Retinal pigment epithelial cell (primary cell): ENCODE measurements around the gene MACROD1.
"Not testable (repeated sequence)": the region's sequence is repeated elsewhere in the genome, so short reads cannot be mapped to it uniquely, and the experiment has no call there.

Source experiments
- DNase-seq: peaks from one replicate; pipeline ENCODE4 v3.0.0-alpha.2; 2010; ENCODE audit warnings: low read depth
- H3K4me3 ChIP-seq: 2 replicates; pipeline ENCODE4 v1.5.1; 2011; ENCODE audit warnings: mild to moderate bottlenecking, low read length, control low read depth, moderate library complexity
- CTCF ChIP-seq: conservative IDR thresholded peaks from 2 replicates; pipeline ENCODE4 v1.5.1; 2011; ENCODE audit warnings: low read depth, low read length, control low read depth, inconsistent platforms

Gene MACROD1

DNA sequence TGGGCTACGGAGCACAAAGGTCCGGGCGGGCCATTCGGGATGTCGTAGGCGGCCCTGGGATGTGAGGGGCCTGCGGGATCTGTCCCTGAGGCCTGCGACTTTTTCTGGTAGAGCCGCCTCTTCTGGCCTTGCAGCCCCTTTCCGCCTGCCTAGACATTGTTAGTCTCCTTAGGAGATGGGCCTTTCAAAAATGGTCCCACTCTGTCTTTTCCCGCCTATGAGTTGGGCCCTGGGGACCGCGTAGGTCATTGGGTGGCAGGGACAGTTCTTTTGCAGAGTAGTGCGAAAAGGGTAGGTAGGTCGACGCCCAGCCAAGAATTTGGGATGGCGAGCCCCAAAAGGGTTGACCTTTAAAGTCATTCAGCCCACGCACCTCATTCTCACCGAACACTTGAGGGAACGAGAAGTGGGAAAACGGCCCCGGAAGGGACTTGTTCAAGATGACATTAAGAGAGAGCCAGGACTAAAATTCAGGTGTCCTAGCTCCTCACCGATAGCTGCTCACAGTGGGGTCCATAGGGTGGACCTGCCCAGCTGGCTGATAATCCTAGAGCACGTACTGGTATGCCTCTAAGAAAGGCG is 178.9 kb downstream of the MACROD1 start:
- no peak for TF ChIP-seq CTCF
- DNase-seq: no peak
- H3K4me3 ChIP-seq: peak overlapping the region; percentile 87

DNA sequence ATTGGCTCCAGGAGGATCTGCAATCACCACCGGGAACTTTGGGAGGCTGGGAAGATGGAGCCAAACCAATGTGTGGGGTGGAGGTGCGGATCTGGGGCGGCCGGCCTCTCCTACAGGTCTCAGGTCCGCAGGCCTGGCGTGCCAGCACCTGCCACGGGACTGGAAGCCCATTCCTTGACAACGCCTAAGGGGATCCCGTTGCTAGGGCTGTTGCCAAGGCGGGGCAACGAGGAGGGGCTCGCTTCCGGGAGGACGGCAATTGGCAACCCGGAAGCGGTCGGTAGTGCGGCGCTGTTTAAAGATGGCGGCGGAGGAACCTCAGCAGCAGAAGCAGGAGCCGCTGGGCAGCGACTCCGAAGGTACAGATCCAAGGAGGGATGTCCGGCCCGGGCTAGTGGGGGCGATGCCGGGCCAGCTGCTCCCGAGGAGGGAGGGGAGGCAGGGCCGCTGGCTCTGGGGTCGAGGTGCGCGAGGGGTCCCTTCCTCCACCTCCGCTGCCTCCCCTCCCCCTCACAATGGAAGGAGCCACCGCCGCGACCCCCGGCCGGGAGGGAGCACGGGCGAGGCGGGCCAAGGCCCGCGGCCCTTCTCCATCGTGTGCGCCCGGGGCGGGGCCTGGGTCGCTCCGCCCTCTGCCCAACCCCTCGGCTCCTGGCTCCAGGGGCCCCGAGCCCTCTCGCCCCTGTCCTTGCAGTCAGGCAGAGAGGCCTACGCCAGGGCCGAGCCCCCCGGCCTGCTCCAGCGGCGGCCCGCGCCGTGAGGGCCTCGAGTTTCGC is 179.6 kb downstream of the MACROD1 start, which contains the start of gene OTUB1:
OTUB1 (plus strand) TSS at position 283 of the 776 bp plus-strand sequence; CDS start at position 302, 19 bp downstream.
- DNase-seq: peak; percentile 78
- H3K4me3 ChIP-seq: peak within 1 kb of the TSS; percentile 87
- no peak for TF ChIP-seq CTCF

- no peak for DNase-seq
- no peak for TF ChIP-seq CTCF
- peak overlapping the region; percentile 87 for H3K4me3 ChIP-seq
Observed at GRCh38 chr11:63985812-63986155, 180.1 kb downstream of the MACROD1 start.

DNA sequence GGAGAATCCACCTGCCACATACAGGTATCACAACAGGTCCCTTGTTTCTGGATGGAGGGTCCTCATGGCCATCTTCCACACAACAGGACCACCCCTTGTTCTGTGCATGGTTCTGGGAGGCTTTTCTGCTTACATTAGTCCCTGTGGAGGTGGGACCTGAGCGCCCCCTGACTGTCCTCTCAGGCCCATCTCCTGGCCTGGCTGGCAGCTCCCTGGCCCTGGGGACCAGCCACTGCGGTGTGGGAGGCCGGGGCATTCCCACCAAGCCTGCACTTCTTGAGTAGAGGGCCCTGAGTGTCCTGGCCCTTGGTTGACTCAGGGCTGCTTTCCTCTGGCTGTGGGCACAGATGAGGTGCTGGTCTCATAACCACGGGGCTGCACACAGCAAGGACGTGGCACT is 186.5 kb downstream of the MACROD1 start:
- no peak overlapping the region for H3K4me3 ChIP-seq
- DNase-seq: no peak
- TF ChIP-seq CTCF: no peak

- H3K4me3 ChIP-seq: no peak overlapping the region
- no peak for TF ChIP-seq CTCF
- no peak for DNase-seq
Observed at GRCh38 chr11:63978551-63979239, 187.2 kb downstream of the MACROD1 start.

DNA sequence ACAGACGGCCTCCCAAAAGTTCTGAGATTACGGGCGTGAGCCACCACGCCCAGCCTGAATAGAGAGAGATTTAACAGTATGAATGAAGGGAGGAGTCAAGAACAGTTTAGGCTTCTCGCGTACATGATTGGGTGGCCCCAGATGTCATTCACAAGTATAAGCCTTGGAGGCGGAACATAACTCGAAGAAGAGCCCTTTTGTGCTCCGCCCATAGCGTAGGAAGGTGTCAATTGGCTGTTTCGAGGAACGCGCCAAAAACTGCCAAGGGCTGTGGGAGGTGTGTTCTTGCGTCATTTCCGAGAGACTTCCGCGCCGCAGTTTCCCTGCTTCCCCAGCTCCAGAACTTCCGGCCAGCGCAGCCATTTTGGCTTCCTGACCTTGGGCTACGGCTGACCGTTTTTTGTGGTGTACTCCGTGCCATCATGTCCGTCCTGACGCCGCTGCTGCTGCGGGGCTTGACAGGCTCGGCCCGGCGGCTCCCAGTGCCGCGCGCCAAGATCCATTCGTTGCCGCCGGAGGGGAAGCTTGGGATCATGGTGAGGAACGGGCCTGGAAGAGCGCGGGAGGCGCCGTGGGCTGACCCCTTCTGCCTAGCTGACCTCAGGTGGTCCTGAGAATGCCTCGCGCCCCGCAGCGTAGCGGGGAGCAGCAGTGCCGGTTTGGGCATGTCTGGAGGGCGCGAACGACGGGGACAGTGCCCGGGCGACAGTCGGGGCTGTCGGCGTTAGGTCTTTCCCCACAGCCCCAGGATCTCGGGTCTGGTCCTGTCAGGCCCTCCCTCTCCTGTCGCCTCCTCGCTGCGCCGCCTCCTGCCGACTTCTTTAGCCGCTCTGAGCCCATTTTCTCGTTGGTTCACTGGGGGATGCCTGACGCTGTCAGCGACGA is 191.4 kb downstream of the MACROD1 start, which contains the start of gene COX8A:
COX8A (plus strand) TSS at position 362 of the 885 bp plus-strand sequence; CDS start at position 423, 61 bp downstream.
- DNase-seq: peak; percentile 99
- H3K4me3 ChIP-seq: peak within 1 kb of the TSS; percentile 95
- TF ChIP-seq CTCF: peak; percentile 26

GRCh38 chr11:63973912-63974258 is 192.0 kb downstream of the MACROD1 start:
- not testable (repeated sequence) for H3K4me3 ChIP-seq, DNase-seq
